WTC11 (cell line): ENCODE data around the gene MCM7. TPM values are rescaled to one million over a fixed set of nuclear protein-coding genes. Genes with fewer than 3 reads are reported as not detected.
"Not testable (repeated sequence)": the region's sequence is repeated elsewhere in the genome, so short reads cannot be mapped to it uniquely, and the experiment has no call there.

ENCODE experiments used
- ATAC-seq: fragments of 200-7000 bp; cut with Tn5 transposase; 2 replicates; pipeline ENCODE4 v1.10.0; 2021; ENCODE audit warnings: mild to moderate bottlenecking, moderate library complexity
- CTCF ChIA-PET: fragments of 300-600 bp; sonication (Branson Sonifier 250); formaldehyde crosslinking; loops from one replicate; lab custom pipeline; 2021; ENCODE audit warnings: antibody characterized with exemption; lab: Charles Lee
- POLR2A ChIA-PET: fragments of 350-600 bp; sonication (Branson Sonifier 250); formaldehyde crosslinking; loops from one replicate; lab custom pipeline; 2021; ENCODE audit warnings: antibody characterized with exemption; lab: Charles Lee
- DNase-seq: peaks from one replicate; pipeline ENCODE4 v3.0.0; 2021; ENCODE audit warnings: low spot score
- H3K27ac Mint-ChIP-seq: 2 replicates; pipeline ENCODE4 v1.8.0; 2021; ENCODE audit warnings: mixed read lengths
- H3K27me3 Mint-ChIP-seq: 2 replicates; pipeline ENCODE4 v1.8.0; 2021; ENCODE audit warnings: low read depth, mild to moderate bottlenecking, moderate library complexity, mixed read lengths
- H3K36me3 Mint-ChIP-seq: 2 replicates; pipeline ENCODE4 v1.8.0; 2021; ENCODE audit warnings: mixed read lengths
- H3K4me1 Mint-ChIP-seq: 2 replicates; pipeline ENCODE4 v1.8.0; 2022; ENCODE audit warnings: mixed read lengths
- H3K4me3 Mint-ChIP-seq: 2 replicates; pipeline ENCODE4 v1.8.0; 2021; ENCODE audit warnings: mild to moderate bottlenecking, moderate library complexity, mixed read lengths
- H3K9me3 Mint-ChIP-seq: 2 replicates; pipeline ENCODE4 v1.8.0; 2021; ENCODE audit warnings: mixed read lengths
- CREB1 ChIP-seq: sonication (generic); formaldehyde crosslinking; IDR thresholded peaks from 2 replicates; pipeline ENCODE4 v1.8.0; 2023; ENCODE audit warnings: mild to moderate bottlenecking, missing genetic modification reagents
- ELF4 ChIP-seq: sonication (generic); formaldehyde crosslinking; IDR thresholded peaks from 2 replicates; pipeline ENCODE4 v1.8.1; 2022; ENCODE audit warnings: low read depth, mild to moderate bottlenecking, moderate library complexity, missing genetic modification reagents
- ERG ChIP-seq: fragments of 250-450 bp; sonication (Bioruptor Pico); IDR thresholded peaks from 2 replicates; pipeline ENCODE4 v1.8.0; 2021; ENCODE audit warnings: mild to moderate bottlenecking
- KAT7 ChIP-seq: sonication (generic); formaldehyde crosslinking; IDR thresholded peaks from 2 replicates; pipeline ENCODE4 v1.8.1; 2023; ENCODE audit warnings: missing genetic modification reagents, mild to moderate bottlenecking, borderline replicate concordance
- NFE2L1 ChIP-seq: sonication (generic); formaldehyde crosslinking; IDR thresholded peaks from 2 replicates; pipeline ENCODE4 v1.8.1; 2023; ENCODE audit warnings: missing genetic modification reagents
- NFYB ChIP-seq: sonication (generic); formaldehyde crosslinking; conservative IDR thresholded peaks from 2 replicates; pipeline ENCODE4 v1.8.0; 2022; ENCODE audit warnings: low read depth, missing genetic modification reagents
- PREB ChIP-seq: sonication (generic); formaldehyde crosslinking; IDR thresholded peaks from 2 replicates; pipeline ENCODE4 v1.8.1; 2022; ENCODE audit warnings: mild to moderate bottlenecking, missing genetic modification reagents, moderate library complexity, borderline replicate concordance
- STAT6 ChIP-seq: sonication (generic); formaldehyde crosslinking; conservative IDR thresholded peaks from 2 replicates; pipeline ENCODE4 v1.8.1; 2023; ENCODE audit warnings: mild to moderate bottlenecking, low read depth, missing genetic modification reagents, moderate library complexity
- TEAD4 ChIP-seq: sonication (generic); formaldehyde crosslinking; IDR thresholded peaks from 2 replicates; pipeline ENCODE4 v1.8.0; 2022; ENCODE audit warnings: mild to moderate bottlenecking, missing genetic modification reagents
- ZNF121 ChIP-seq: sonication (generic); formaldehyde crosslinking; IDR thresholded peaks from 2 replicates; pipeline ENCODE4 v1.8.0; 2023; ENCODE audit warnings: missing genetic modification reagents
- total RNA-seq: library from RNA; stranded (reverse); gene quantifications from 3 replicates; pipeline ENCODE4 v1.2.3, GENCODE V29; 2021
- TF ChIP-seq, protein P1 (sequence below): sonication (generic); formaldehyde crosslinking; IDR thresholded peaks from 2 replicates; pipeline ENCODE4 v1.8.0; 2022; ENCODE audit warnings: mild to moderate bottlenecking, missing genetic modification reagents
- TF ChIP-seq, protein P2 (sequence below): fragments of 250-450 bp; sonication (Bioruptor Pico); IDR thresholded peaks from 2 replicates; pipeline ENCODE4 v1.9.0; 2021; ENCODE audit warnings: mild to moderate bottlenecking, borderline replicate concordance
- TF ChIP-seq, protein P3 (sequence below): sonication (generic); formaldehyde crosslinking; IDR thresholded peaks from 2 replicates; pipeline ENCODE4 v1.8.0; 2022; ENCODE audit warnings: mild to moderate bottlenecking, missing genetic modification reagents

The MCM7 gene
- total RNA-seq, 1 experiment from 2014 or later, result 351 TPM

GRCh38 chr7:100147278-100147677 lies 46.1 kb upstream of the MCM7 start:
- Mint-ChIP-seq H3K27me3 (peaks cover 3% of the 10 kb centered on the region; the same call in 1 of the 2 replicates), H3K9me3 (peaks cover 11% of the 10 kb centered on the region)
- ATAC-seq, result no peak

DNA sequence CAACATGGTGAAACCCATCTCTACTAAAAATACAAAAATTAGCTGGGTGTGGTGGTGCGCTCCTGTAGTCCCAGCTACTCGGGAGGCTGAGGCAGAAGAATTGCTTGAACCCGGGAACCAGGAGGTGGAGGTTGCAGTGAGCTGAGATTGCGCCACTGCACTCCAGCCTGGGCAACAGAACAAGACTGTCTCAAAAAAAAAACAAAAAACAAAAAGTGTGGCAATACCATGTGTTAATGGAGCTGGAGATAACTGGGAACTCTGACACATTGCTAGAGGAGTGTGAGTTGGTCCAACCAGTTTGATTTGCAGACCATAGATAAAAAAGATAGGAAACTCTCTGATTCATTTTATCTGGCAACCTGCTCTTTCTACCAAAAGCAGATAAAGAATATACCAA lies 45.2 kb upstream of the MCM7 start:
- H3K27me3 Mint-ChIP-seq, H3K27ac Mint-ChIP-seq, DNase-seq, ATAC-seq, H3K4me3 Mint-ChIP-seq: not testable (repeated sequence)
- ChIA-PET CTCF (interaction anchor here (3.1 kb wide), 1 partner anchor 15 kb away, joined by 49 read pairs; no protein-coding TSS in a partner anchor), POLR2A (interaction anchor here (1.1 kb wide), 1 partner anchor 191 kb away, joined by 3 read pairs; no protein-coding TSS in a partner anchor)
- Mint-ChIP-seq H3K36me3 (peaks cover 16% of the 10 kb centered on the region), H3K4me1 (peaks cover 13% of the 10 kb centered on the region), H3K9me3 (peaks cover 11% of the 10 kb centered on the region)

More at GRCh38 chr7:100147278-100147677, 46.1 kb upstream of the MCM7 start:
- ChIA-PET POLR2A (interaction anchor here (1.1 kb wide), 1 partner anchor 192 kb away, joined by 3 read pairs; no protein-coding TSS in a partner anchor), CTCF (interaction anchor here (1.0 to 3.1 kb wide), 2 partner anchors 16 to 19 kb away, joined by 3 to 49 read pairs; no protein-coding TSS in a partner anchor)
- Mint-ChIP-seq H3K4me1 (peaks cover 13% of the 10 kb centered on the region), H3K4me3 (no peak overlapping the region), H3K27ac (no peak overlapping the region), H3K36me3 (peaks cover 16% of the 10 kb centered on the region)
- TF ChIP-seq, protein P1, sequence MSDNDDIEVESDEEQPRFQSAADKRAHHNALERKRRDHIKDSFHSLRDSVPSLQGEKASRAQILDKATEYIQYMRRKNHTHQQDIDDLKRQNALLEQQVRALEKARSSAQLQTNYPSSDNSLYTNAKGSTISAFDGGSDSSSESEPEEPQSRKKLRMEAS (CRISPR knock-in tag), result no peak
- TF ChIP-seq PREB (CRISPR knock-in tag), result no peak
- peak; percentile 11; the same call in 1 of the 2 replicates for TF ChIP-seq ZNF121
- no peak for DNase-seq

DNA sequence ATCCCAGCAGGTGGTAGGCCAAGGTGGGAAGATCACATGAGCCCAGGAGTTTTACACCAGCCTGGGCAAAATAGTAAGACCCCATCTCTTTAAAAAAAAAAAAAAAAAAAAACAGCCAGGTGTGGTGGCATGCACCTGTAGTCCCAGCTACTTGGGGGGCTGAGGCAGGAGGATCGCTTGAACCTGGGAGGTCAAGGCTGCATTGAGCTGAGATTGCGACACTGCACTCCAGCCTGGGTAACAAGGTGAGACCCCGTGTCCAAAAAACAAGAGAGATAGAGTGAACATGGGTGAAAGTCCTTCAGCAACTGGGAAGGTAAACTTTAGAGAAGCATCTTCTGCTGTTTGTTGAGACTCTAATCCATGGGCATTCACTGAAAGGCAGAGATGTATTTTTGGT lies 41.3 kb upstream of the MCM7 start:
- H3K4me3 Mint-ChIP-seq, result no peak overlapping the region
- ATAC-seq, result no peak
- ChIA-PET POLR2A (no interaction called here), CTCF (interaction anchor here (3.7 kb wide), 1 partner anchor 11 kb away, joined by 17 read pairs; no protein-coding TSS in a partner anchor)
- no peak overlapping the region for H3K27ac Mint-ChIP-seq
- DNase-seq, result no peak
- H3K36me3 Mint-ChIP-seq, result peaks cover 8% of the 10 kb centered on the region
- H3K27me3 Mint-ChIP-seq, result peaks cover 17% of the 10 kb centered on the region
- peaks cover 11% of the 10 kb centered on the region for H3K9me3 Mint-ChIP-seq
- H3K4me1 Mint-ChIP-seq, result no peaks in the 10 kb centered on the region
- no peak for TF ChIP-seq ZNF121
- TF ChIP-seq CREB1 (CRISPR knock-in tag), result no peak
- no peak for TF ChIP-seq ERG (CRISPR knock-in tag)
- TF ChIP-seq NFE2L1 (CRISPR knock-in tag), result no peak
- TF ChIP-seq, protein P2, sequence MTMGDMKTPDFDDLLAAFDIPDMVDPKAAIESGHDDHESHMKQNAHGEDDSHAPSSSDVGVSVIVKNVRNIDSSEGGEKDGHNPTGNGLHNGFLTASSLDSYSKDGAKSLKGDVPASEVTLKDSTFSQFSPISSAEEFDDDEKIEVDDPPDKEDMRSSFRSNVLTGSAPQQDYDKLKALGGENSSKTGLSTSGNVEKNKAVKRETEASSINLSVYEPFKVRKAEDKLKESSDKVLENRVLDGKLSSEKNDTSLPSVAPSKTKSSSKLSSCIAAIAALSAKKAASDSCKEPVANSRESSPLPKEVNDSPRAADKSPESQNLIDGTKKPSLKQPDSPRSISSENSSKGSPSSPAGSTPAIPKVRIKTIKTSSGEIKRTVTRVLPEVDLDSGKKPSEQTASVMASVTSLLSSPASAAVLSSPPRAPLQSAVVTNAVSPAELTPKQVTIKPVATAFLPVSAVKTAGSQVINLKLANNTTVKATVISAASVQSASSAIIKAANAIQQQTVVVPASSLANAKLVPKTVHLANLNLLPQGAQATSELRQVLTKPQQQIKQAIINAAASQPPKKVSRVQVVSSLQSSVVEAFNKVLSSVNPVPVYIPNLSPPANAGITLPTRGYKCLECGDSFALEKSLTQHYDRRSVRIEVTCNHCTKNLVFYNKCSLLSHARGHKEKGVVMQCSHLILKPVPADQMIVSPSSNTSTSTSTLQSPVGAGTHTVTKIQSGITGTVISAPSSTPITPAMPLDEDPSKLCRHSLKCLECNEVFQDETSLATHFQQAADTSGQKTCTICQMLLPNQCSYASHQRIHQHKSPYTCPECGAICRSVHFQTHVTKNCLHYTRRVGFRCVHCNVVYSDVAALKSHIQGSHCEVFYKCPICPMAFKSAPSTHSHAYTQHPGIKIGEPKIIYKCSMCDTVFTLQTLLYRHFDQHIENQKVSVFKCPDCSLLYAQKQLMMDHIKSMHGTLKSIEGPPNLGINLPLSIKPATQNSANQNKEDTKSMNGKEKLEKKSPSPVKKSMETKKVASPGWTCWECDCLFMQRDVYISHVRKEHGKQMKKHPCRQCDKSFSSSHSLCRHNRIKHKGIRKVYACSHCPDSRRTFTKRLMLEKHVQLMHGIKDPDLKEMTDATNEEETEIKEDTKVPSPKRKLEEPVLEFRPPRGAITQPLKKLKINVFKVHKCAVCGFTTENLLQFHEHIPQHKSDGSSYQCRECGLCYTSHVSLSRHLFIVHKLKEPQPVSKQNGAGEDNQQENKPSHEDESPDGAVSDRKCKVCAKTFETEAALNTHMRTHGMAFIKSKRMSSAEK (CRISPR knock-in tag), result no peak
- no peak for TF ChIP-seq STAT6 (CRISPR knock-in tag)
- TF ChIP-seq NFYB (CRISPR knock-in tag), result no peak
- TF ChIP-seq TEAD4 (CRISPR knock-in tag), result no peak
- TF ChIP-seq ELF4 (CRISPR knock-in tag), result no peak
- TF ChIP-seq PREB (CRISPR knock-in tag), result no peak
- no peak for TF ChIP-seq KAT7 (CRISPR knock-in tag)
- TF ChIP-seq, protein P3, sequence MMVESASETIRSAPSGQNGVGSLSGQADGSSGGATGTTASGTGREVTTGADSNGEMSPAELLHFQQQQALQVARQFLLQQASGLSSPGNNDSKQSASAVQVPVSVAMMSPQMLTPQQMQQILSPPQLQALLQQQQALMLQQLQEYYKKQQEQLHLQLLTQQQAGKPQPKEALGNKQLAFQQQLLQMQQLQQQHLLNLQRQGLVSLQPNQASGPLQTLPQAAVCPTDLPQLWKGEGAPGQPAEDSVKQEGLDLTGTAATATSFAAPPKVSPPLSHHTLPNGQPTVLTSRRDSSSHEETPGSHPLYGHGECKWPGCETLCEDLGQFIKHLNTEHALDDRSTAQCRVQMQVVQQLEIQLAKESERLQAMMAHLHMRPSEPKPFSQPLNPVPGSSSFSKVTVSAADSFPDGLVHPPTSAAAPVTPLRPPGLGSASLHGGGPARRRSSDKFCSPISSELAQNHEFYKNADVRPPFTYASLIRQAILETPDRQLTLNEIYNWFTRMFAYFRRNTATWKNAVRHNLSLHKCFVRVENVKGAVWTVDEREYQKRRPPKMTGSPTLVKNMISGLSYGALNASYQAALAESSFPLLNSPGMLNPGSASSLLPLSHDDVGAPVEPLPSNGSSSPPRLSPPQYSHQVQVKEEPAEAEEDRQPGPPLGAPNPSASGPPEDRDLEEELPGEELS (CRISPR knock-in tag), result no peak
